Inflammatory macrophage treated with lipopolysaccharide for 1 hour (primary cell): ENCODE measurements around the gene RHNO1.

Source experiments
- DNase-seq, 2 donors: peaks; one replicate each; pipeline ENCODE4 v3.0.0-alpha.2; 2020 to 2022

Gene RHNO1, protein sequence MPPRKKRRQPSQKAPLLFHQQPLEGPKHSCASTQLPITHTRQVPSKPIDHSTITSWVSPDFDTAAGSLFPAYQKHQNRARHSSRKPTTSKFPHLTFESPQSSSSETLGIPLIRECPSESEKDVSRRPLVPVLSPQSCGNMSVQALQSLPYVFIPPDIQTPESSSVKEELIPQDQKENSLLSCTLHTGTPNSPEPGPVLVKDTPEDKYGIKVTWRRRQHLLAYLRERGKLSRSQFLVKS

DNA sequence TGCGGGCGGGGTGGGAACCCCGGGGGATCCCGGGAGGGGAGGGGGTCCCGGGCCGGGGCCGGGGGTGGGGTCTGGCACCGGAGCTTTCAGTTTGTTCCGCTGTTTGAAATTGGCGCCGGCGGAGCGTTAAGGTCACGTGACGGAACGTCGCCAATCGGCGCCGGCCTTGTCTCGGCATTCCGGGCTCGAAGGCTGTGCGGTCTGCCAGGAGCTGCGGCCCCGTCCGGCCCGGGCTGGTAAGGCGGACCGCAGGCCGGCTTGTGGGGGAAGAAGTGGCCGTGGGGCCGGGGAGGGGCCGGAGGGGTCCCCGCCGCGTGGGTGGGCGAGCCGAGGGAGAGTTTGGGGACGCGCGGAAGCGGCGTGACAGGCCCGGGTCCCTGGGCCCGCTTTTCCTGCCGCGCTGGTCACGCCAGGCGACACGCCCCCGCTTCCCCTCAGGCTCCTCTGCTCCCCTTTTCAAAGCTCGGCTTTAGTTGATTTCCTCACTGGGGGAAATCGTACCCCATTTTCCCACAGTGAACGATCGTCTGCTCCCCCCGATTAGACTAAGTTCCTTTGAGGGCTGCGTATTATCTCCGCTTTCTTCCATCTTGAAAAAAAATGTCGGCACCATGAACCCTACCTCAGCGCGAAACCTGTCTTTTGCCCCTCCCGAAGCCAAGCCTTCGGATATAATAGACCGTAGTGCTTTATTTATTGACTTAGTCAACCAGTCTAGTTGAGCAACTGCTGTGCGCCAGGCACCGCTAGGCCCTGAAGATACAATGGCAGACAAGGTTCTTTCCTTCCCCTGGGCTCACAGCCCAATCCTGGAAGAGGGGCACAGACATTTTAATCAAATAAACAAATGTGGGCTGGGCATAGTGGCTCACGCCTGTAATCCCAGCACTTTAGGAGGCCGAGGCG, at the start of gene RHNO1, which contains the start of gene FOXM1:
Gene RHNO1, plus strand, starts transcription at position 177 of the 906 bp plus-strand sequence. CDS start 8,144 bp downstream, outside the sequence.
Gene FOXM1, minus strand, starts transcription at position 128 of the 906 bp plus-strand sequence. CDS start 2,696 bp downstream, outside the sequence.
- DNase-seq, result peak; percentile 75 to 90

DNA sequence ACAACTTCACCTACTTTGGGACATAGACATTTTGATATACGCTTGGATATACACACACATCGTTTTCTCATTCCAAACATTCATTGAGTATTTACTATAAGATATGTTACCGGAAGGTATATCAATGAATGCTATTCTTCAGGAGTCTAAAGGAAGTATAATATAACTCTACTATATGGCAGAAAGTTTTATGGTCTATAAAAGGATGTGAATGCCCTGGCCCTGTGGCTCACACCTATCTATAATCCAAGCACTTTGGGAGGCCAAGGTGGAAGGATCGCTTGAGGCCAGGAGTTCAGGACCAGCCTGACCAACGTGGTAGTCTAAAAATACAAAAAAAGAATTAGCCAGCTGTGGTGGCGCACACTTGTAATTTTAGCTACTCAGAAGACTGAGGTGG, 47.7 kb upstream of the RHNO1 start:
- no peak for DNase-seq

DNA sequence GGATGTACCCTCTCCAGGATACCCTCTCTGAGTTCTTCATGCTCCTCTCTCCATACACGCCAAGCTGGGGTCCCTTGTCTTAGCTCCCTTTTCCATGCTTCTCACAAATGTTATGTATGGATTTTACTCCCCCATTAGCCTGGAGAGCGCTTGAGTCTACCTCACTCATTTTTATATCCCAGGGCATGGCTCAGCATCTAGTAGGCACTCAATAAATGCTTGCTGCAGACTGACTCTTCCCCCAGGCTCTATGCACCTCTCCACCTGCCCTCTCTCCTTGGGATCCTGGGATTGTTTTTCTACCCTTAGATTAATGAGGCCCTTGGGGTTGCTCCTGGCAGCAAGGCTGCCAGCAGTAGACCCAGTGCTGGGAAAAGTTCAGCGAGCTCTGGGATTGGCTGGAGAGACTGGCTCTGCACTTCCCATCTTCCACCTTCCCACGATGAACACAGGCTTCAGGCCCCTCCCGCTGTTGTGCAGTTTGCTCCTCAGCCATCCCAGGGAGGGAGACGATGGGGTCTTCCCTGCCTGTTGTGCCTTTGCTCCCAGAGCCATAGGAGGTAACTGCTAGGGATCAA, 44.4 kb upstream of the RHNO1 start:
- no peak for DNase-seq

DNA sequence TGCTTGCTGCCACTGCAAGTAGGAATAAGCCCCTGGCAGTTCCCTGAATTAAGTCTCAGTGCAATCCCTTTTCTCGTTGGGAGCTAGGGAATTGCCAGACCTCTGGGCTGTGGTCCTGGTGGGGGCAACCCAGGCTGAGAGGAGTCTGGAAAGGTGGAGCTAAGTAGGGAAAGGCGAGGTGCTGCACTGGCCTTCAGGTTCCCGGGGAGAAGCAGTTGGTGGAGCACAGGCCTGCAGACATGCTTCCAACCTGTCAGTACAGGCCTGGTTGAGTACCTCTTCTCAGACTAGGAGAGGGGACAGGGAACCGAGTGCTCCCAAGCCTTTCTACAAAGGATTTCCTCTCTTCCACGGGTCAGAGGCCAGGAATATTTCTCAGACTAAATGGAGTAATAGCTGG, 43.7 kb upstream of the RHNO1 start:
- no peak for DNase-seq

DNA sequence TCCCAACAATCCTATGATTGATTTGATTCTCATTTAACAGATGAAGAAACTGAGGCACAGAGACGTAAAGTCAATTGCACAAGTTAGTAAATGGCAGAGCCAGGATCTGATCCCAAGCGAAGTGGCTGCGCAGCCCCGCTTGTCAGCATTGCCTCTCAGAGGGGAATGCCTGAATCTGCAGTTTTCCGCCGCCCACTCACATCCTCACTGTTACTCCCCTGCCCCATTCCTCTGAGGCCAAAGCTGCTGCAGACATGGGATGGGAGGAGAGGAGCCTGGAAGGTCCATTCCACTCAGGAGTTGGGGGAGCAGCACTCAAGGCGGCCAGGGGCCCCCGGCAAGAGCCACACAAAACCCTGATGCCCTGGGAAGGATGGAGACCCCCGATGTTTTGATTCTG, 43.2 kb upstream of the RHNO1 start:
- DNase-seq, result no peak

DNA sequence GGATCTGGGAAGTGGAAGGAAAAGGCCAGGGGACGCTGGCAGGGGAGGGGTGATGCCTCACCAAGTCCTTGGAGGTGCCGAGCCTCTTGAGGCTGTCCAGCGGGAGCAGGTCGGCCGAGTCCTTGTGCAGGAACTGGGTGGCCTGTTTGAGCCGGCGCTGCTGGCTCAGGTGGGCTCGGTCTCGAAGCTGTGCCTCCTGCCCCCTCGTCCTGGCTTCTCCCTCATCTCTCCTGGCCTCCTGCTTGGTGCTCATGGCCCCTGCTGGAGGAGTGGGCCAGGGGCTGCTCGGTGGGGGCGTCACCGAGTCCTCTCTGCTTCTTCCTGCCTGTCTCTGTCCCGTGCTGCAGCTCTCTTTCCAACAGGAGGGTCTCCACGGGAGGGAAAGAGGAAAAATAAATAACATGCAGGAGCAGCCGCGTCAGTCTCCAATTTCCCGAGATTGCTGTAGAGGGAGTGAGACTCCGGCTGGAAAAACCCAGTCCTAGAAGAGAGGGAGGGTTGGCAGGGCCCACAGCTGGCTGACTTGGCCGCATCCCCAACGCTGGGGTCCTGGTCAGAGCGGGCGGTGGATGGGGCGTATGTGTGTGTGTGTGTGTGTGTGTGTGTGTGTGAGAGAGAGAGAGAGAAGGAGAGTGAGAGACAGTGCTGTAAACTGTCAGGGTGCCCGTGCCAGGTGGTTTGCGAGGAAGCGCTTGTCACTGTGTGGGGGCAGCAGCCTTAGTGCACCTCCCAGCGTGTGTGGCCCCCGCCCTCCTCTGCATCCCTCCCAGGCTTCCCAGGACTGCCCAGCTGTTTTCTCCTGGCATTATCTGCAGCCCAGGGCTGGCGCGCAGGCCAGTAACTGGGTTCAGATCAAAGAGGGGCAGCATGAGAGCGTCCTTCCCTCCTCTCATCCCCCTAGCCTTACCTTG, 42.2 kb upstream of the RHNO1 start, which contains the start of gene NRIP2:
Gene NRIP2, minus strand, starts transcription at position 455 of the 911 bp plus-strand sequence. Its CDS starts 52 bp downstream, at position 403.
- no peak for DNase-seq

DNA sequence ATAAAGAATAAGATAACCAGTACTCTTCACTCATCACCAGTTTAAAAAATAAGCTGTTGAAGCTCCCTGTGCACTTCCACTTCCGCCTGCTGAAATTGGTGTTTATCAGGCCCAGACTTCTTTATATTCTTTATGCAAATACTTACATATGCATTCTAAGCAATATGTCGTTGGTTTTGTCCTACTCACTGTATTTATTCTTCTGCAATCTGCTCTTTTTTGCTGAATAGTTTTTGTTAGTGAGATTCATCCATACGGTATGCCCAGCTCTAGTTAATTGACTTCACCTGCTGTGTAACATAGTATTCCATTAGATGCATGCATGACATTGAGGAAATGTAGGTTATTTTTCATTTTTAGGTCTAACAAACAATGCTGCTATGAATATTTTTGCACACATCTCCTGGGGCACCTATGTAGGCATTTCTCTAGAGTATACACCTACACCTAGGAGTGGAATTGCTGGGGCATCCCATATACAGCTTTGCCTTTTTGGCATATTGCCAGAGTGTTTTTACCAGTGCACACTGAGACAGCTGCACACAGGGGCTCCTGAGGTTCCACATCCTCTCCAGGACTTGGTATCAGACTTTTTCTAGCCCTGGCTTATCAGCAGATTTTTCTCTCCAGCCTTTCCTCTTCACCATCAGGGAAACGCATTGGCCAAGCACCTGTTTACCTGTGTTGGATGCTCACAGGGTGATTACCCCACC, 41.2 kb upstream of the RHNO1 start:
- no peak for DNase-seq

DNA sequence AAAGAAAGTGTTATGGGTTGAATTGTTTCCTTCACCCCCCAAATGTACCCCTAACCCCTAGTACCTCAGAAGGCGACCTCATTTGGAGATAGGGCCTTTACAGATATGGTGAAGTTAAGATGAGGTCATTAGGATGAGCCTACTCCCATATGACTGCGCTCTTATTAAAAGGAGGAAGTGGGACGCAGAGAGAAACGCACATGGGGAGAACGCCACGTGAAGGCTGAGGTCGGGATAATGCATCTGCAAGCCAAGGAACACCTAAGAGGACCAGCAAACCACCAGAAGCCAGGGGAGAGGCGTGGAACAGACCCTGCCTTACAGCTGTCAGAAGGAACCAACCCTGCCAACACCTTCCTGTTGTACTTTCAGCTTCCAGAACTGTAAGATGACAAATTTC, 40.4 kb upstream of the RHNO1 start:
- peak; percentile 32 to 64 for DNase-seq

DNA sequence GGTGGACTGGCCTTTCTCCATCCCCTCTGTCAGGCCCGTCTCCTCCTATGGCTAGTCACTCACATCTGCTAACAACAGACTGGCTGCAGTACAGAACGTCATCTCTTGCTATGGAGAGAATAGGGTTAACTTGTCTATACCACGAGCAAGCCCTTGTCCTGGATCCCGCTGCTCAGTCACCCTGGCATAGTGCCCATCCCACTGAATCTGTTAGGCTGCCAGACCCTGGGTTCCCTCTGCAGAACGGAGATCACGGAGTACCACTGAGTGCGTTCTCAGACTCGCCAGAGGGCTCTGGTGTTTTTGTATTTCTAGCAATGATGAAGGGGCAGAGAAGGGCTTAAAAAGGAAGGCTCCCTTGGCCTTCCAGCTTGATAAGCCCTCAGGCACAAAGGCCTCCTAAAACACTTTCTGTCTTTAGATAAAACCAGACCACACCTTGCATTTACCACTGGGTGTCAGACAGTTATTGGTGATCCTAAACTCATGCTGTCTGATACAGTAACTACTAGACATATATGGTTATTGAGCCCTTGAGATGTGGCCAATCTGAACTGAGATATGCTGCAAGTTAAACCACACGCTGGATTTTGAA, 35.9 kb upstream of the RHNO1 start:
- no peak for DNase-seq

DNA sequence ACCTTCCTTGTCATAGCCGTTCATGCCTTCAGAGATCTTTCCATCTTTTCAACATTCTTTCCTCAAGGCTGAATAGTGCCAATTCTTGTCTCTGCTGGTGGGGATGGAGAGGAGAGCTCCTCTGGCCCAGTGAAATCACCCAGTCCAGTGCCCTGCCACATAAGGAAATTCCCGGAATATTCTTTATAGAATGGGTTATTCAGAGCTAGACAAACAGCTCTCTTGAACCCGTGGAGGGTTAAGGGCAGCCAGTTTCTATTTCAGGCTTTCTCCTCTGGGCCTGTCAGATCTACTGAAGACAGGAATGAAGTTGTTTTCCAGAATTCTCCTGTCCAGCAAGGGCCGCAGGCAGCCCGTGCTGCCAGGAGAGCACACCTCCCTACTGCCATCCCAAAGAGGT, 34.1 kb upstream of the RHNO1 start:
- DNase-seq, result no peak

DNA sequence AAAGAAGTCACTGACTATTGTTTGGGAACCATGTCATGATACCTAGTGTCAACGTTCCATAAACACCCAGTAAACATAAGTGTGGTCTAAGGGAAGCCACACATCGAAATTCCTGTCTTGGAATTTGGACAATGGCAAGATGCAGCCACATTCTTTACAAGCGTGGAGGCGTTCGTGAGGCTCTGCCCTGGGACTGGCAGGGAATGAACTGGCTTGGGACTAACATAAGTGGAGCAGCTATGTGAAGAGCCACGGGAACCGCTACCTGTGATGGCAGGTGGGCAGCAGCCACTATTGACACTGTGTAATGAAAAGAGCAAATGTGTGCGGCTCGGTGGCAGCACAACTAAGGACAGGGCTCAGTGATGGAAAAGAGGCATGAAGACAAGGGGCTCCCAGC, 32.2 kb upstream of the RHNO1 start:
- DNase-seq, result no peak

DNA sequence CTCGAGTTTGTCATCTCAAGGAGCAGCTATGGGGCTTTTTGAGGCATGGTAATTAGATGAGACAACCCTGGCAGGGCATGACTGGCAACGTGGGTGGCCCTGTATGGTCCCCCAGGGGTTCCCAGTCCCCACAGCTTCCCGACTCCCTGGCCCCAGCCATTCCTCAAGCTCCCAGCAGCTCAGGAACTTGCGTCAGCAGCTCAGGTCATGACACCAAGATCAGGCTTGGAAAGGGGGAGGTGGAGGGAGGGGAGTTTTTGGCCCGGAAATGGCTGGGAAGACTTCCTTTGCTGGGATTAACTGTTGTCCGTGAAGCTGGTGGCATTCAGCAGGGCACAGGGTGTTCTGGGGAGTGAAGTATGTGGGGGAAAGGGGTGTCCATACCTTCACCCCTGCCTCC, 31.7 kb upstream of the RHNO1 start:
- DNase-seq, result peak in 1 of 2 donors; percentile 4

DNA sequence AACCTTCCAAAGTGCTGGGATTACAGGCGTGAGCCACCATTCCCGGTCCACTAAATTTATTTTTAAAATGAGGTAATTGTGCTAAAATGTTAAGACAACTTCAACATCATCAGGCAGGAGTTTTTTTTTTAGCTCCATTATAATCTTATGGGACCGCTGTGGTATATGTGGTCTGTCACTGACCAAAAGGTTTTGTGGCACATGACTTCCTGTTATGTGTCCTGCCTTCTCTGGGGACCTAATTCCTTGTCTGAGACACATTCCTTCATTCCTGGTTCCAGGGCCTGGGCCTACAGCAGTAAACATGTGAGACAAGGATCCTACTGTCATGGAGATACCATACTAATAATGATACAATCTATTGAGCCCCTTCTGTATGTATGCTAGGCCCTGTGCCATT, 25.1 kb upstream of the RHNO1 start:
- no peak for DNase-seq

DNA sequence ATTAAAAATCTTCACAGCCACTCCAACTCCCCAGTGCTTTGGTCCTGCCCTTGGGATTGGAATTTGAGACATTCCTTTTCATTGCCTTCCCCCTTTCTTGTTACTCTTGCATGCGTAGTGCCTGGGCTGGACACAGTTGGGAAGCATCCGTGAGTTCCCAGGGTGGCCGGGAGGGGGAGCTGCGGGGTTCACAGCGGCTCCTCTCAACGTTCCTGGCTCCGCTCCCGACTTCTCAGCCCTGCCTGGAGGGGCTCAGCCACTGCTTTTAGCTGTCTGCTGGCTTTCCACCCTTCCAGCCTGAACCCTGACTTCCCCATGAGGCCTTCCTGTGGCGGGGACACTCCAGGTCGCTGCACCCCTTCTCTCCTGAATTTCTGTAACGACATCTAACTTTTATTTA, 23.4 kb upstream of the RHNO1 start:
- DNase-seq, result peak; percentile 10 to 65

DNA sequence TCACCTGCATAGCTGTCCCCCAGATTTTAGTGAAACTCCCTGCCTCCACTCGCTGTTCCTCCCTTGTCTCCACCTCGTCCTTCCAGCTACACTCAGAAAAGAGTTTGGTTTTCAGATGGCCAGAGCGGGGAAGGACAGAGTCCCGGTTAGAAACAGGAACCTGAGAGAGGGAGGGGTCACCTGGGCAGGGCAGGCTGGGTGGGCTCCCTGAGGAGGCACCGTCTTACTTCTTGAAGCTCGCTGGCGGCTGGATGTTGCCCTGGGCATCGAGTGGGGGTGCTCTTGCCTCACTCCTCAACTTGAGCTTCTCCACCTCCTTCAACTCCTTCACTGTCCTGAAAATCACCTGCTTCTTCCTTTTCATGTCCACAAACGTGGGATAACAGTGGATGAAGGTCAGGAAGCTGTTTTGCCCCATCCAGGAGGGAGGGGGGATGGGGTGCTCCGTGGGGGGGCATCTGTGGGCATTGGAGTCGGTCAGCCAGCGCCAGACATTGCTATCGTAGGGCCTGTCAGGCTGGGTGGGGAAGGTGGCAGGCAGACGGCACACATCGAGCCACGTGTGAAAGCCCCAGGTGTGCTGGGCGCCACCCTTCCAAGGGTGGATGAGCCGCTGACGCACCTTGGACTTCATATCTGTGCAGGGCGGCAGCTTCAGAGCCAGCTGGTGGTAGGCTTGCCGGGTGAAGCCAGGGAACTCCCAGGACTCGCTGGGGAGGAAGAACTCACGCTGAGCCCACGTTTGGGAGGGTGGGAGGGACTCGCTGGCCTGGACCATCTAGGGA, 22.2 kb upstream of the RHNO1 start:
- no peak for DNase-seq

DNA sequence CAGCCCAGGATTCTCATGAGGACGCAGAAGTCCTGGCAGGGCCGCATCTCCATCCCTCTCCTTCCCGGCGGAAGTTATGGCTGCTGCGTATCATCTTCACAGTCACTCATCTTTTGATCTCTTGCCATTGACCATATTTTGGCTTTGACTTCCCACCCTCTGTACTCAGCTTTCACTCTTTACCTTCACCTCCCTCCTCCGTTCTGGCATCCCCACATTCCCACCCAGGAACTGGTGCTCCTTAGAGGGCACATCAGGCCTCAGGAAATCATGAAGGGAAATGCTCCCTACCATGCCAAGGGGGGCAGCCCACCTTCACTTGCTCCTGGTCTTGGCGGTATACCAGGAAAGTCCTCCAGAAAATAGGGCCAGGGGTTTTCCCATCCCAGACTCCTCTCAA, 21.5 kb upstream of the RHNO1 start:
- DNase-seq, result no peak

DNA sequence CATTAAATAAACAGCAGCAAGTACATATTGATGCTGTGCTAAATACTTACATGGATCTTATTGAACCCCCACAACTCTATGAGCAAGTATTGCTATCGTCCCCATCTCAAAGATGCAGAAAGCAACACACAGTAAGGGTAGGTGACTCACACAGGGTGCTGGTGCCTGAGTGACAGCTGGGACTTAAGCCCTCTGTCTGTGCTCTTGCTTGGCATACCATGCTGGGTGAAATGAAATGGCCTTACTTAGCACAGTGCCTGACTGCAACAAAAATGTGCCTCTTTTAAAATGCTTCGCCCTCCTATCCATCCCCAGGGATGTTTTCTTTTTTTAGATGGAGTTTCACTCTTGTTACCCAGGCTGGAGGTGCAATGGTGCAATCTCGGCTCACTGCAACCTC, 21.0 kb upstream of the RHNO1 start:
- no peak for DNase-seq

DNA sequence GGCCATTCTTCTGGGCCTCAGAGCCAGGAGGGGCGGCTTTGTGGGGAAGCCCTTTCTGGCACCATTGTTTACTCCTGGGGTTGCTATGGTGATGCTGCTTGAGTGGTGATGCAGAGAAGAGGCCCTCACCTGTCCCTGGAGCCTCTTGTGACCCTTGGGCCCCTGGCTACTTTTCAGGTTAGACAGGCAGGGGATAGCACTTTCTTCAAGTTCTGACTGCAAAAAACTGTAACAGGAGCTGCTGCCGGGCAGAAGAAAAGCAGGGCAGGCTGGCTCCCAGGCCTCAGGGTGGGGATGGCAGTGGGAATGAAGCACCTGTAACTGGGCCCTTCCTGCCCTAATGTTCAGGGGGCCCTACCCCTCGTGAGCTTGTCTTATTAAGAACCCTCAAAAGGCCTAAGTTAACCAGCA, 20.0 kb upstream of the RHNO1 start, which contains the start of gene TEX52:
Gene TEX52, minus strand, starts transcription at position 19 of the 411 bp plus-strand sequence. Its CDS starts 13 bp downstream, at position 6.
- DNase-seq, result no peak

DNA sequence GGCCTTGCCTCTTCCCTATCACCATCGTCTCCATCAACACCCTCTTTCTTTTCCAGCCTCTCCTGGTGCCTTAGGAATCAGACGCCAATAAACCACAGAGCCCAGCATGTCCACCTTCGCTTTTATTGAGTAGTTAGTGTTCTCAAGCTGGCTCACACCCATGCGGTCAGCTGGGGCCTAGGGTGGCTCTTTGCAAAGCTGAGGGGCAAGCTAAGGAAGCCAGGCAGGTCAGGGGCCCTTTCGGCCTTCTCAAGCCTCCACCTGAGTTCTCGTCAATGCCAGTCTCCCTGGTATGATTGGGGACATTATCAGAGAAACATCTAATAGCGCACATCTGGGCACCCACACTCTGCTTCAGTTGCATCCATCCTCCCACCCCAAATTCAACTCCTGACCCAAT, 19.4 kb upstream of the RHNO1 start:
- DNase-seq, result no peak

DNA sequence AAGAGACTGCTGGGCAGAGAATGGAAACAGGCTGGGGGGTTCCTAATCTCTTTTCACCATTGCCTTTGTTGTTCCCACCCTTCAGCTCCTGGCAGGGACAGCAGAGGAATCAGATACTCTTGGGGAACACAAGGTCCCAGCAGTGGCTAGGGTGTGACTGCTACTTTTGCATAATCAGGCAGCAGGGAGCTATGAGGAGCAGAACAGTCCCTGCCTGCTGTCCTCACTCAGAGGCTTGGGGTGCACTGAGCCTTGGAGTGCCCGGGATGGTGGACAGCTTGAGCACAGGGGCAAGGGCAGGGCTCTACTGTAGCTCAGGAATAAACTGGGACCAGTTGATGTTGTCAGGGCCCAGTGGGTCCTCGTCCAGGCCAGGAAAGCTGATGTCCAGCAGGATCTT, 18.7 kb upstream of the RHNO1 start:
- no peak for DNase-seq
